NCI-H2171 (cell line): ENCODE results near the gene VIL1.

Experiments used
- DNase-seq: peaks from one replicate; lab custom pipeline; 2025; lab: John Stamatoyannopoulos, UW

VIL1 gene

GRCh38 chr2:218406209-218406948 lies 12.5 kb upstream of the VIL1 start:
- peak; percentile 97 for DNase-seq

GRCh38 chr2:218406949-218407618 lies 11.8 kb upstream of the VIL1 start:
- DNase-seq, result peak; percentile 83

GRCh38 chr2:218407717-218408116 lies 11.2 kb upstream of the VIL1 start:
- peak; percentile 11 for DNase-seq

- DNase-seq, result no peak
Observed at GRCh38 chr2:218418321-218418716, 604 bp upstream of the VIL1 start.

- DNase-seq, result no peak
Observed at GRCh38 chr2:218419630-218420216, 800 bp downstream of the VIL1 start.

- no peak for DNase-seq
Observed at GRCh38 chr2:218421027-218421426, 2.1 kb downstream of the VIL1 start.

- DNase-seq, result no peak
Observed at GRCh38 chr2:218422403-218423086, 3.6 kb downstream of the VIL1 start.

GRCh38 chr2:218423584-218423983 lies 4.7 kb downstream of the VIL1 start:
- no peak for DNase-seq

- DNase-seq, result no peak
Observed at GRCh38 chr2:218425531-218425930, 6.6 kb downstream of the VIL1 start.

GRCh38 chr2:218427741-218428140 lies 8.8 kb downstream of the VIL1 start:
- no peak for DNase-seq

- no peak for DNase-seq
Observed at GRCh38 chr2:218428846-218429558, 10.1 kb downstream of the VIL1 start.

- DNase-seq, result no peak
Observed at GRCh38 chr2:218429911-218430692, 11.2 kb downstream of the VIL1 start.

GRCh38 chr2:218430721-218431120 lies 11.8 kb downstream of the VIL1 start:
- no peak for DNase-seq

GRCh38 chr2:218431878-218432277 lies 13.0 kb downstream of the VIL1 start:
- no peak for DNase-seq

GRCh38 chr2:218432676-218433365 lies 13.9 kb downstream of the VIL1 start:
- DNase-seq, result no peak

- no peak for DNase-seq
Observed at GRCh38 chr2:218434456-218434855, 15.5 kb downstream of the VIL1 start.

GRCh38 chr2:218435003-218435982 lies 16.4 kb downstream of the VIL1 start:
- DNase-seq, result no peak

GRCh38 chr2:218436992-218437391 lies 18.1 kb downstream of the VIL1 start:
- no peak for DNase-seq

- no peak for DNase-seq
Observed at GRCh38 chr2:218437969-218438368, 19.0 kb downstream of the VIL1 start.
